ENCODE results near the gene CACNG3. TPM values are rescaled to one million over a fixed set of nuclear protein-coding genes. Genes with fewer than 3 reads are reported as not detected.

CACNG3 gene
- total RNA-seq, 1 experiment from 2014 or later: not detected

GRCh38 chr16:24394341-24394740, 138.2 kb downstream of the CACNG3 start:
- Histone ChIP-seq H3K79me1 (ENCODE audit: insufficient read depth, low read depth, low read length, poor library complexity, severe bottlenecking) (no peaks in the 10 kb centered on the region), H2BK20ac (ENCODE audit: low read depth, low read length, poor library complexity, severe bottlenecking) (no peak overlapping the region), H4K20me1 (ENCODE audit: control insufficient read depth, insufficient read depth, insufficient read length) (no peaks in the 10 kb centered on the region), H3K4ac (ENCODE audit: low read depth, low read length) (no peak overlapping the region), H3K27ac (ENCODE audit: insufficient read length, low read depth, low read length) (no peak overlapping the region), H2BK120ac (ENCODE audit: low read depth, low read length, poor library complexity, severe bottlenecking) (no peak overlapping the region), H2AFZ (ENCODE audit: low read length) (no peak overlapping the region), H3K56ac (ENCODE audit: insufficient read length, low read depth, low read length) (no peak overlapping the region), H2BK5ac (ENCODE audit: insufficient read length, low read length) (no peak overlapping the region), H3K27me3 (ENCODE audit: insufficient read depth, low read length) (no peaks in the 10 kb centered on the region), H3K9ac (ENCODE audit: extremely low read depth, insufficient read length, low read length) (no peak overlapping the region), H3K18ac (ENCODE audit: insufficient read length, low read depth, low read length) (no peak overlapping the region), H2BK15ac (ENCODE audit: low read depth, low read length) (no peak overlapping the region), H3K23ac (ENCODE audit: insufficient read length, low read depth, low read length) (no peak overlapping the region), H4K5ac (ENCODE audit: insufficient read length, low read depth, low read length) (no peak overlapping the region), H2AK5ac (ENCODE audit: insufficient read length, low read length) (no peak overlapping the region), H3K4me2 (ENCODE audit: insufficient read depth, insufficient read length, low read length) (no peak overlapping the region), H2BK12ac (ENCODE audit: insufficient read length, low read depth, low read length) (no peak overlapping the region), H3K9me3 (ENCODE audit: control insufficient read depth, low read depth, low read length) (no peaks in the 10 kb centered on the region), H3K23me2 (ENCODE audit: insufficient read length, low read depth, low read length, poor library complexity, severe bottlenecking) (no peaks in the 10 kb centered on the region), H3K79me2 (ENCODE audit: insufficient read depth, low read length) (no peaks in the 10 kb centered on the region), H4K8ac (replicated peaks; ENCODE audit: insufficient read length, low read depth, low read length) (no peak overlapping the region), H3K4me1 (ENCODE audit: insufficient read depth, low read length) (peaks cover 6% of the 10 kb centered on the region; the same call in 1 of the 2 replicates), H3K14ac (ENCODE audit: insufficient read depth, low read length) (no peak overlapping the region), H4K91ac (ENCODE audit: insufficient read length, low read depth, low read length) (no peak overlapping the region), H3T11ph (ENCODE audit: low read length) (no peak overlapping the region)
- no CpG with 5 or more reads among the region's 8 CpGs for WGBS (ENCODE audit: extremely low coverage, insufficient read length, low lambda C conversion rate)
- no peak overlapping the region for H3K4me3 Mint-ChIP-seq
- H3K9me3 Mint-ChIP-seq: peaks cover 7 to 8% of the 10 kb centered on the region in 2 experiments
- no peak overlapping the region for H3K27ac Mint-ChIP-seq
- H3K4me1 Mint-ChIP-seq: peaks cover 24 to 28% of the 10 kb centered on the region in 2 experiments
- H3K36me3 Mint-ChIP-seq (ENCODE audit: insufficient read depth in 1 of 3, low read depth in 3 of 3): peaks cover 2 to 4% (median 3%) of the 10 kb centered on the region in 3 experiments; a peak in 2 of 7 replicates
- TF ChIP-seq, protein P1, sequence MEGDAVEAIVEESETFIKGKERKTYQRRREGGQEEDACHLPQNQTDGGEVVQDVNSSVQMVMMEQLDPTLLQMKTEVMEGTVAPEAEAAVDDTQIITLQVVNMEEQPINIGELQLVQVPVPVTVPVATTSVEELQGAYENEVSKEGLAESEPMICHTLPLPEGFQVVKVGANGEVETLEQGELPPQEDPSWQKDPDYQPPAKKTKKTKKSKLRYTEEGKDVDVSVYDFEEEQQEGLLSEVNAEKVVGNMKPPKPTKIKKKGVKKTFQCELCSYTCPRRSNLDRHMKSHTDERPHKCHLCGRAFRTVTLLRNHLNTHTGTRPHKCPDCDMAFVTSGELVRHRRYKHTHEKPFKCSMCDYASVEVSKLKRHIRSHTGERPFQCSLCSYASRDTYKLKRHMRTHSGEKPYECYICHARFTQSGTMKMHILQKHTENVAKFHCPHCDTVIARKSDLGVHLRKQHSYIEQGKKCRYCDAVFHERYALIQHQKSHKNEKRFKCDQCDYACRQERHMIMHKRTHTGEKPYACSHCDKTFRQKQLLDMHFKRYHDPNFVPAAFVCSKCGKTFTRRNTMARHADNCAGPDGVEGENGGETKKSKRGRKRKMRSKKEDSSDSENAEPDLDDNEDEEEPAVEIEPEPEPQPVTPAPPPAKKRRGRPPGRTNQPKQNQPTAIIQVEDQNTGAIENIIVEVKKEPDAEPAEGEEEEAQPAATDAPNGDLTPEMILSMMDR (conservative IDR thresholded peaks at IDR 0.05): no peak
- peaks cover 12% of the 10 kb centered on the region for H3K27me3 Mint-ChIP-seq (ENCODE audit: low read depth)
- no peak for DNase-seq
